GM23338 (cell line): ENCODE results near the gene CFAP70.
"Not testable (repeated sequence)": the region's sequence is repeated elsewhere in the genome, so short reads cannot be mapped to it uniquely, and the experiment has no call there.

Experiments used
- CTCF ChIP-seq, 2 experiments: fragments of 200-600 bp in 1 of 2; sonication (generic) in 1 of 2; conservative IDR thresholded peaks; 2 replicates each; pipeline versions ENCODE4 v1.5.1 to v1.6.1; 2016 to 2017; ENCODE audit warnings: antibody characterized with exemption in 2 of 2, low read depth in 2 of 2, mild to moderate bottlenecking in 2 of 2, moderate library complexity in 1 of 2
- EZH2 ChIP-seq: fragments of 200-600 bp; sonication (generic); IDR thresholded peaks from one replicate; pipeline ENCODE4 v1.8.0; 2017; ENCODE audit warnings: antibody characterized with exemption, mild to moderate bottlenecking, low read depth; ENCODE audit not compliant: unreplicated experiment

DNA sequence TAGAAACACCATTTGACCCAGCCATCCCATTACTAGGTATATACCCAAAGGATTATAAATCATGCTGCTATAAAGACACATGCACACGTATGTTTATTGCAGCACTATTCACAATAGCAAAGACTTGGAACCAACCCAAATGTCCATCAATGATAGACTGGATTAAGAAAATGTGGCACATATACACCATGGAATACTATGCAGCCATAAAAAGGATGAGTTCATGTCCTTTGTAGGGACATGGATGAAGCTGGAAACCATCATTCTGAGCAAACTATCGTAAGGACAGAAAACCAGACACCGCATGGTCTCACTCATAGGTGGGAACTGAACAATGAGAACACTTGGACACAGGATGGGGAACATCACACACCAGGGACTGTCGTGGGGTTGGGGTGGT, 35.7 kb upstream of the CFAP70 start:
- TF ChIP-seq EZH2; CTCF (conservative IDR thresholded peaks at IDR 0.05; ENCODE audit: low read depth in 2 of 2): not testable (repeated sequence)
